NCI-H146 treated with DMSO at 0.1 percent for 48 hours (cell line): ENCODE data around the gene TPSD1.
"Not testable (repeated sequence)": the region's sequence is repeated elsewhere in the genome, so short reads cannot be mapped to it uniquely, and the experiment has no call there.

Experiments
- DNase-seq: peaks from one replicate; lab custom pipeline; 2025; ENCODE audit not compliant: unreplicated experiment; lab: John Stamatoyannopoulos, UW

TPSD1 gene

DNA sequence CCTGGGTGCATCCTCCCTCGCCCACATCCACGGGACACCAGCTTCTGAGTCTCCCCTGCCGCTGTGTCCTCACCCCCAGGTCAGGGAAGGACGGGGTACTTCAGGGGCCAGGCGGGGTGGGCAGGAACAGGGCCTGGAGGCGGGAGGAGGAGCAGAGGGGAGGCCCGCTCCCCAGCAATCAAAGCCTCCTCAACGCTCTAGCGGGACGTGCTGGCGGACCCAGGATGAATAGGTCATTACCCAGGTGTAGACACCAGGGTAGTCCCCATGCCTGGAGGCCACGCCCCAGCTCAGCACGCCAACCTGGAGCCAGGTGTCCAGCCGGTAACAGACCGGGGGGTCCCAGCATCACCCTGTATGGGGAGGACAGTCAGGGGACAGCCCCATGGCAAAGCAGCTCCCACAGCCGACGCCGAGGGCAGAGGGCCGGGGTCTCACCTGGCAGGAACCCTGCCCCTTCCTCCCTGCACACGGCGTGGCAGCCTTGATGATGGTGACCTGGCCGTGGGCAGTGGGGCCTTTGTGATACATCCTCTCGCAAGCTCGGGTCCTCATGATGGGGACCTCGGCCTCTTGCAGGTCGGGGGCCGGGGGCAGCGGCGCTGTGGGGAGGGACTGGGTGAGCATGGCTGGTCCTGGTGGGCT lies 24.2 kb downstream of the TPSD1 start:
- no peak for DNase-seq

DNA sequence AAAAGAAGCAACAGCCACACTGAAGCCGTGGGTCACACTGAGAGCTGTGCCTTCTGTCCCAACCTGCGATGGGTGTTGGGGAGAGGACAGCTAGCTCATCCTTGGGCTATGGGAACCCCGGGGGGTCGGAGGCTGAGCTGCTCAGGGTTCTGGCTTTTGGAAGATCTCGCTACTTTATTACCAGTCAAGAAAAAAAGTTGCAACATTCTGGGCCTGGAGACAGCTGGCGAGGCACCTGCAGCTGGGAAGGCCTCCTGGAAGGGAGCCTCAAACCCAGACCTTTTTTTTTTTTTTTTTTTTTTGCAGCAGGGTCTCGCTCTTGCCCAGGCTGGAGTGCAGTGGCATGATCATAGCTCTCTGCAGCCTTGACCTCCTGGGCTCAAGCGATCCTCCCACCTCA lies 24.9 kb downstream of the TPSD1 start:
- DNase-seq = no peak

DNA sequence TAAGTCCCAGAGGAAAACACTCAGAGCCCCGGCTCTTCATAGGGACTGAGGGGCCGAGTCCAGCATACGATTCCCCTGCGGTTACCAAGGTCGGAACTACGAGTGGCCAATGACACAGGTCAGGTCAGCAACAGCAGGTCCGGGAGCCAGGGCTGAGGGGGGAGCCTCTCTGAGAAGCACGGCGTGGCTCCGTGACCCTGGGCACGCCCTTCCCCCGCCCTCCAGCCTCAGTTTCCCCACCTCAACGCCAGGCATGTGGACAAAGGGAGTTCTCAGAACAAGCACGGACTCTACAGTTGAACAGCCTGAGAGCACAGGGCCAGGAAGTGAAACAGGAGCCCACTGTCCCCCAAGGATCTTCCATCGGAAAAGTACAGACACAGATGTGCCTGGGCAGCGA lies 25.6 kb downstream of the TPSD1 start:
- DNase-seq = no peak

DNA sequence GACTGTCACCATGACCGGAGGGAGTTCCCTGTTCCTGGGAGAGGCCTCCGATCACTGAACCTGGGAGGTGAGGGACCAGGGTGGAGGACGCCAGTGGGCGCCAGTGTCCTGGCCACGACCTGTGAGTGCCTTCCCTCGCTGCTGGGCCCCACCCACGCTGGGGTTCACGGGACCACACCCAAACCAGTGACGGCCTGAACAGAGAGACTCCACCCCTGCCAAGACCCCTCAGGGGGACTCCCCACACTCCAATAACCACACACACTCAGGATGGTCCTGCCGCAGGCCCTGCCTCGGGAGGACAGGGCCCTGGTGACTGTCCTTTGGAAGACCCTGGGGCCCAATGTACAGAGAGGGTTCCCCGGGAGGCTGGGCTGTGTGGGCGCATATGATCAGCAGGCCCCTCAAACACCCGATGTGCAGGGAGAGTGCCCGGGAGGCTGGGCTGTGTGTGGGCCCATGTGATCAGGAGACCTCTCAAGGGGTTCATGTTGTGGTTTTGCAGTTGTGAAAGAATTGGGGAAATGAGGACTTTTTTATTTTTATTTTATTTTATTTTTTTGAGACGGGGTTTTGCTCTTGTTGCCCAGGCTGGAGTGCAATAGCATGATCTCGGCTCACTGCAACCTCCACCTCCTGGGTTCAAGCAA lies 26.6 kb downstream of the TPSD1 start:
- DNase-seq = no peak

GRCh38 chr16:1283296-1283695 lies 27.4 kb downstream of the TPSD1 start:
- no peak for DNase-seq

DNA sequence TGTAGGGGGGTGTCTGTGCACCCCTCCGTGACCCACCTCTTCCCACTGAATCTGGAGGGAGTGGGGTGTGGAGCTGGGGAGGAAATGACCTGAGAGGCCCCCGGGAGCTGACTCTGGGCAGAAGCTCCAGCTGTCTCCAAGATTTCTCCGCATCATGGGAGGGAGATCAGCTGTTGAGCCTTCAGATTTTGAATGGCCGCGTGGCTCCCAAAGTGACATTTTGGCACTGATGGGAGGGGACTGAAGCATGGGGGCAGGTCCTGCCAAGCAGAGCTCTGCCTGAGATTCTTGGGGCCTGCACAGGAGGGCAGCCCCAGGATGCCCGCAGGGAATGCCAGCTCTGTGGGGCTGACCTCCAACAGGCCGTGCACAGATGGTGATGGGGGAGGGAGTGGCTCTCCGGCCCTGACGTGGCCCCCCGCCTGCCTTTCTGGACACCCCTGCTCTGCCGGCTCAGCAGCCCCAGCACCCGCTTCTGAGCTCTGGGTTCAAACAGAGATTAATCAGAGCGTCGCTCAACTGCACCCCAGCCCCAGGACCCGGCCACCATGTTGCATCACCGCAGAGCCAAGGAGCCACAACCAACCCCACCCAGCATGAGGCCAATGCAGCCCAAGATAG lies 28.2 kb downstream of the TPSD1 start:
- DNase-seq = no peak

DNA sequence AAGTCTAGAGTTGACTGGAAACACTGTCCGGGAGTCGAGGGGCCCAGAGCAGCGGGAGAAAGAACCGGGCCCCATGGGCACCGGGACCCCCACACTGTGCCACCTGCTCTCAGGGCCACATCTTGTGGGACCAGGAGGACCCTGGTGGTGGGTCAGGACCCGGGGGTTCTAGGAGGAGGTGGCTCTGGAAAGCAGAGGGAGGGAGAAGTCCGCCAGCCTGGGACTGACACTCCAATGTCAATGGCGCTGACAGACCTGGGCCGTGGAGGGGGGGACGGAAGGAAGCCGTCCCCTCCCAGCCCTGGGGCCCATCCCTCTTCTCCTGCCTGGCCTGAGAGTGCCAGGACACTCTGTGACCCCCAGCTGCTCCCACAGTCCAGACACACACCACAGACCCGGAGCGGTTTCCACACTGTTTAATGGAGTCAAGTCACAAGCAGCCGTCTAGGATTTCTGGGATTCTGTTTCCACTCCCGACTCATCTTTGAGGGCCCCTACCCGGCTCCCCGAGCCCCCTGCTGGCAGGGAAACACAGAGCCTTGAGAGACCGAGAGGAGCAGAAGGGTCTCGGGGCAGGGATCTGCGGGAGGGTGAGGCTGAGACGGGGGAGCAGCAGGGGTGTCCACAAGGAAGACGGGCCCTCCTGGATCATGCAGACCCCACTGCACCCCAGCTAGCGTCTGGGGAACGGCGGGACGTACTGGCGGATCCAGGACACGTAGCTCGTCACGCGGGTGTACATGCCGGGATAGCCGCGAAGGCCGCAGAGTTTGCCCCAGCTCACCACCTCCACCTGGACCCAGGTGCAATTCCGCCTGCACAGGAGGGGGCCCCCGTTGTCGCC lies 30.0 kb downstream of the TPSD1 start:
- DNase-seq = no peak

DNA sequence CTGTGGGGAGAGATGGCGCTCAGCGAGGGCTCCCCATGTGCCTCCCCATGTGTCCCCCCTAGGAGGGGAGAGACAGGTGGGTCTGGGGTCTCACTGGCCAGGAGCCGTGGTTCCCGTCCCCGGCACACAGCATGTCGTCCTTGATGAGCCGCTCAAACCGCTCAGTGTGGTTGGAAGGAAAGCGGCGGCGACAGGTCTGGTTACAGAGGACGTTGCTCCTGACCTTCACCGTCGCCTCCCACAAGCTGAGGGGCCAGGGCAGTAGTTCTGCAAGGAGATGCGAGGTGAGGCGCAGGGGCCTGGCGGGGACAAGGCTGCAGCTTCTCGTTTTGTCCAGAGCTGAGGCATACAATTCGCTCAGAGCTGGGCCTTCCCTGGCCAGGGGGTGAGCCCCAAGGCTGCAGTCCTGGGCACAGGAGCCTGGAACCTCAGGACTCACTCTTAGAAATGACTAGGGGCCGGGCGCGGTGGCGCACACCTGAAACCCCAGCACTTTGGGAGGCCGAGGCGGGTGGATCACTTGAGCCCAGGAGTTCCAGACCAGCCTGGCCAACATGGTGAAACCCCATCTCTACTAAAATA lies 30.7 kb downstream of the TPSD1 start:
- DNase-seq = no peak

- no peak for DNase-seq
These were observed 32.3 kb downstream of the TPSD1 start for GRCh38 chr16:1287982-1288670.

DNA sequence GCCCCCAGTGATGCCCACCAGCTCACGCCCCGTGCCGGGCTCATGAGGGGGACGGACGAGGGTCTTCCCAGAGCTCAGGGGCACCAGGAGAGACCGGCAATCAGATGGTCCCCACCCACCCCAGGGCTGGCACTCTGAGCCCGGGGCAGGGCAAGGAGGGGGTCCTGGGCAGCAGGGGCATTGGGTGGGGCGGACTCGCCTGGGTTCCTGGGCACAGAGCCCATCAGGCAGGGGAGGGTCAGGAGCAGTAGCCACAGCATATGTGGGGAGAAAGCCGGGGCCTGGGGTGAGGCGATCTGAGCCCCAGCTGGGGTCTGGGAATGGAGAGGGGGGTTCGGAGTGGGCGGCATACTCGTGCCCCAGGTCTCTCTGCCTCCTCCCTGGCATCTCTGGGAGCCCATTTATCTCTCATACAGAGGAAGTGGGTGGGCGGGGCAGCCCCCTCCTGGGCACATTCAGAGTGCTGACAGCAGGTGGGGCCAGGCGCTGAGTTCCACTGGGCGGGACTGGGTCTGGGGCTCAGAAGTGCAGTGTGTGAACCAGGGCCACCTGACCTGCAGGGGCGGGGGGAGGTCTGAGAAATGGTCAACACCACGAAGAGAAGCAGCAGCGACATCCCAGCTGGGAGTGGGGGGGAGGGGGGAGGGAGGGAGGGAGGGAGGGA lies 33.1 kb downstream of the TPSD1 start:
- no peak for DNase-seq

DNA sequence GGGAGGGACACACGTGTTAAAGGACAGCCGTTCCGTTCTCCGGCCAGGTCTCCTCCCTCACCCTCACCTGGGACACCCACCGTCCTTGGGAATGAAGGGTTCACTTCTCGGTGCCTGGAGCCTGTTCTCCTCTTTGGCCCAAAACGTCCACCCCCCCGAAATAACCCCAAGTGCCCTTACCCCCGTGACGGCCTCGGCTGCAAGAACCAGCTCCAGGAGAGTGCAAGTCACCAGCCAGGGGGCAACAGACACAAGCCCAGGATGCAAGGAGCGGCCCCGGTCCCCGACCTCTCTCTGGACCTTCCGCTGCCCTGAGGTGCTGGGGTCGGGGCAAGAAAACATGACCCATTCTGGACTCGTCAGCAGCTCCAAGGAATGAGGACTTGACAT lies 33.6 kb downstream of the TPSD1 start:
- DNase-seq = no peak

DNA sequence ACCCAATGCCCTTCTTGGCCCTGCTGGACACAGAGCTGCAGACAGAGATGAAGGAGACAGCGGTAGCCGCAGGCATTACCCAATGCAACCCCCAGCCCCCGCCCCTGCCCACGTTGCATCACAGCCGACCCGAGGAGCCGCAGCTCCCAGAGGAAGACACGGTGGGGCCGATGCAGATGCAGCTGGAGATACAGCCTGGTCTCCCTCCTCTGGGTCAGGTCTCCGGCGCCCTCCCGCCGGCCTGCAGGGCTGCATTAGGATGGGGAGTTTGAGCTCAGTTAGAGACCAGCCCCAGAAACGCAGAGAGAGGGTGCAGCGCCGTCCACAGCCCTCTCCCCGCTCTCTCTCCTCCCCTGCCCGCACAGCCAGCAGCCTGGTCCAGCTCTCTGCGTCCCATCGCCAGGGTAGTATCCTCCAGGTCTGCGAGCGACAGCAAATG lies 34.2 kb downstream of the TPSD1 start:
- no peak for DNase-seq

DNA sequence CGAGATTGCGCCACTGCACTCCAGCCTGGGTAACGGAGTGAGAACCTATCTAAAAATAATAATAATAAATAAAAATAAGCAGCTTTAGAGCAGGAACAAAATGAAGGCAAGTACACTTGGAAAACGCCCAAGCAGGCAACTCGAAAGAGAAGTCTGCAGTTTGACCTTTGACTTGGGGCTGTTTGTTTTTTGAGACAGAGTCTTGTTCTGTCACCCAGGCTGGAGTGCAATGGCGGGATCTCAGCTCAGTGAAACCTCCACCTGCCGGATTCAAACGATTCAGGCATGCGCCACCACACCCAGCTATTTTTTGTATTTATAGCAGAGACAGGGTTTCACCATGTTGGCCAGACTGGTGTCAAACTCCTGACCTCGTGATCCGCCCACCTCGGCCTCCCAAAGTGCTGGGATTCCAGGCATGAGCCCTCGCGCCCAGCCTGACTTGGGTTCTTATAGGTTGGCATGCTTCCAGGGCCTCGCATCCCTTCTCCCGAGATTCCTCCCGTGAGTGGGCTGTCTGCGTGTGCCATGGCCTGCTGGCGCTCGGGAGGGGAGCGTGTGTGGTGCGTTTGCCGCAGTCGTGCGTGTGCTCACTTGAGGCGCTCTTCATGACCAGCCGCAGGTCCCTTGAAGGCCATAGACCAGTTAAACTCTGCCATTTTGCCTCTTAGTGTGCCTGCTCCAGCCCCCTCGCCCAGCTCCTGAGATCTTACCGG lies 35.1 kb downstream of the TPSD1 start:
- DNase-seq = peak; percentile 17

DNA sequence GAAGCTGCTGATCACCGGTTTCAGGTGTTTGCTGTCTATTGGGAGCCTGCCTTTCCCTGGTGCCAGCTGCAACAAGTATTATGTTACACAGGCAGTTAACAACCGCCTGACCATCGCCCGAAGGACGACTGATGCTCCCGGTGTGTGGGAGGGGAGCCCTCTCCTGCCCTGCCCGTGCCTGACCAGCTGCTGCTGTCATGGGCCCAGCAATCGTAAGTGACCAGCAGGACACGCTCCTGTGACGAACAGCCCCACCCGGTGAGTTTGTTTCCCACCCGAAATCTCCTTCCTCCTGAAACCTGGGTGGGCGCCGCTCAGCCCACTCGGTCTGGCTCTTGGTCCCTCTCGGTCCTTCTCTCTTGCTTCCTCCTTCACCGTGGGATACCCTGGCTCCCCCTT lies 35.7 kb downstream of the TPSD1 start:
- peak; percentile 88 for DNase-seq

DNA sequence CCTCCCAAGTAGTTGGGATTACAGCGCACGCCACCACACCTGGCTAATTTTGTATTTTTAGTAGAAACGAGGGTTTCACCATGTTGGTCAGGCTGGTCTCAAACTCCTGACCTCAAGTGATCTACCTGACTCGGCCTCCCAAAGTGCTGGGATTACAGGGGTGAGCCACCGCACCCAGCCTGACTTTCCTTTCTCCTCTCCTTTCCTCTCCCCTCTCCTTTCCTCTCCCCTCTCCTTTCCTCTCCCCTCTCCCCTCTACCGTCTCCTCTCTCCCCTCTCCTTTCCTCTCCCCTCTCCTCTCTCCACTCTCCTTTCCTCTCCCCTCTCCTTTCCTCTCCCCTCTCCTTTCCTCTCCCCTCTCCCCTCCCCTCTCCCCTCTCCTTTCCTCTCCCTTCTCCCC lies 36.3 kb downstream of the TPSD1 start:
- DNase-seq = not testable (repeated sequence)

DNA sequence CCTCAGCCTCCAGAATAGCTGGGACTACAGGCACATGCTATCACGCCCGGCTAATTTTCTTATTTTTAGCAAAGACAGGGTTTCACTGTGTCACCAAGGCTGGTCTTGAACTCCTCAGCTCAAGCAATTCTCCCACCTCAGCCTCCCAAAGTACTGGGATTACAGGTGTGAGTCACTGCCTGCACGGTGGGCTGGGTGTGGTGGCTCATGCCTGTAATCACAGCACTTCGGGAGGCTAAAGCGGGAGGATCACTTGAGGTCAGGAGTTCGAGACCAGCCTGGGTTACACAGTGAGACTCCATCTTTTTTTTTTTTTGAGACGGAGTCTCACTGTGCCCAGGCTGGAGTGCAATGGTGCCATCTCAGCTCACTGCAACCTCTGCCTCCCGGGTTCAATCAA lies 36.9 kb downstream of the TPSD1 start:
- not testable (repeated sequence) for DNase-seq

GRCh38 chr16:1293921-1294656 lies 38.2 kb downstream of the TPSD1 start:
- DNase-seq = no peak

GRCh38 chr16:1295465-1295864 lies 39.6 kb downstream of the TPSD1 start:
- no peak for DNase-seq

DNA sequence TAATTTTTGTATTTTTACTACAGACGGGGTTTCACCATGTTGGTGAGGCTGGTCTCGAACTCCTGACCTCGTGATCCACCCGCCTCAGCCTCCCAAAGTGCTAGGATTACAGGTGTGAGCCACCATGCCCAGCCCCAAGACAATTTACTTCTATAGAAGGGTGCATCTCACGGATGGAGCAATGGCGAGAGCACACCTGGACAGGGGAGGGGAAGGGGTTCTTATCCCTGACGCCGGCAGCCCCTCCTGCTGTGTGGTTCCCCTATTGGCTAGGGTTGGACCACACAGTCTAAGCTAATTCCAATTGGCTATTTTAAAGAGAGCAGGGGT lies 40.8 kb downstream of the TPSD1 start:
- not testable (repeated sequence) for DNase-seq
